ENCODE results near the gene C6orf163.

DNA sequence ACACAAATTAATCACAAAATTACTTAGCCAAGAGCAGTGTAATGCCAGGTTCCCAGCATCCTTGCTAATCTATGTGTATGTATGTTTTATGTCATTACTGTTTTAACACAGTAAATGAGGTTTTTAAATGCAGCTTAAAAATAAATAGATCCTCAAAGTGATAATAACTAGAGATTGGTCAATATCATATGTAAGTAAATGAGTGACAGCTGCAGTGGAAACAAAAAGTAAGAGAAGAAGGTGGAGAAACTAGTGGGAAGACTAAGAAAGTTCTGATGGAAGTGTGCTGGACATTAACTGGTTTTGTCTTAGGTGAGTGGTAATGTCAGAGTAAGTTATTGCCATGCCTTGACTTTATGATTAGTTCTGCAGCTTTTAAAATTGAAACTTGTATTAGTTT lies 13.7 kb upstream of the C6orf163 start:
- TF ChIP-seq MAX (IDR thresholded peaks at IDR 0.05; ENCODE audit: low read depth, low read length) (no peak), POLR2A (IDR thresholded peaks at IDR 0.05; ENCODE audit: extremely low read depth, insufficient read length) (no peak), MYC (IDR thresholded peaks at IDR 0.05; ENCODE audit: low read depth, low read length) (no peak)
- TF ChIP-seq, protein P1, sequence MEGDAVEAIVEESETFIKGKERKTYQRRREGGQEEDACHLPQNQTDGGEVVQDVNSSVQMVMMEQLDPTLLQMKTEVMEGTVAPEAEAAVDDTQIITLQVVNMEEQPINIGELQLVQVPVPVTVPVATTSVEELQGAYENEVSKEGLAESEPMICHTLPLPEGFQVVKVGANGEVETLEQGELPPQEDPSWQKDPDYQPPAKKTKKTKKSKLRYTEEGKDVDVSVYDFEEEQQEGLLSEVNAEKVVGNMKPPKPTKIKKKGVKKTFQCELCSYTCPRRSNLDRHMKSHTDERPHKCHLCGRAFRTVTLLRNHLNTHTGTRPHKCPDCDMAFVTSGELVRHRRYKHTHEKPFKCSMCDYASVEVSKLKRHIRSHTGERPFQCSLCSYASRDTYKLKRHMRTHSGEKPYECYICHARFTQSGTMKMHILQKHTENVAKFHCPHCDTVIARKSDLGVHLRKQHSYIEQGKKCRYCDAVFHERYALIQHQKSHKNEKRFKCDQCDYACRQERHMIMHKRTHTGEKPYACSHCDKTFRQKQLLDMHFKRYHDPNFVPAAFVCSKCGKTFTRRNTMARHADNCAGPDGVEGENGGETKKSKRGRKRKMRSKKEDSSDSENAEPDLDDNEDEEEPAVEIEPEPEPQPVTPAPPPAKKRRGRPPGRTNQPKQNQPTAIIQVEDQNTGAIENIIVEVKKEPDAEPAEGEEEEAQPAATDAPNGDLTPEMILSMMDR (IDR thresholded peaks at IDR 0.05; ENCODE audit: low read depth, low read length), result no peak
